Colonic mucosa (tissue), 4 donors: ENCODE data around the gene ADGRV1. TPM values are rescaled to one million over a fixed set of nuclear protein-coding genes. Genes with fewer than 3 reads are reported as not detected.

Experiments used
- DNase-seq: peaks from one replicate; pipeline ENCODE4 v3.0.0-alpha.2; 2020
- H3K27ac ChIP-seq: fragments of 200-600 bp; one replicate; pipeline ENCODE4 v1.8.0; 2021
- H3K27me3 ChIP-seq: fragments of 200-600 bp; one replicate; pipeline ENCODE4 v1.8.0; 2021
- H3K36me3 ChIP-seq: fragments of 200-600 bp; one replicate; pipeline ENCODE4 v1.8.0; 2021
- H3K4me1 ChIP-seq: fragments of 200-600 bp; one replicate; pipeline ENCODE4 v1.8.0; 2021; ENCODE audit warnings: mild to moderate bottlenecking
- H3K4me3 ChIP-seq: fragments of 200-600 bp; one replicate; pipeline ENCODE4 v1.8.0; 2021
- H3K9ac ChIP-seq, 2 donors: one replicate each; pipeline ENCODE4 v1.7.0; 2013; ENCODE audit warnings: control low read depth in 2 of 2, low read depth in 2 of 2, low read length in 2 of 2
- H3K9me3 ChIP-seq: fragments of 200-600 bp; one replicate; pipeline ENCODE4 v1.8.0; 2021
- CTCF ChIP-seq: fragments of 200-600 bp; IDR thresholded peaks from one replicate; pipeline ENCODE4 v1.8.0; 2022; ENCODE audit warnings: antibody characterized with exemption, mild to moderate bottlenecking
- intact Hi-C: fragments of 100-400 bp; cut with DNase I; formaldehyde crosslinking; loops from one replicate; pipeline ENCODE4 v1.14.1; 2022
- total RNA-seq, 2 donors: library from RNA; stranded (reverse); fragmentation: NEBNext Ultra II Directional in 1 of 2; extraction: Animal tissue kit (Norgen Biotek cat#: 25700) in 1 of 2; gene quantifications; one replicate each; pipeline ENCODE4 v1.2.1, GENCODE V29; 2021
- donor health status: healthy.
- donor health status: DM: no; HTN: no; CAD: no.
- donor health status: DM: no; HTN: no; CAD: no.

Gene ADGRV1
- total RNA-seq, 2 donors from 2014 or later: 5.1 to 12.9 TPM

DNA sequence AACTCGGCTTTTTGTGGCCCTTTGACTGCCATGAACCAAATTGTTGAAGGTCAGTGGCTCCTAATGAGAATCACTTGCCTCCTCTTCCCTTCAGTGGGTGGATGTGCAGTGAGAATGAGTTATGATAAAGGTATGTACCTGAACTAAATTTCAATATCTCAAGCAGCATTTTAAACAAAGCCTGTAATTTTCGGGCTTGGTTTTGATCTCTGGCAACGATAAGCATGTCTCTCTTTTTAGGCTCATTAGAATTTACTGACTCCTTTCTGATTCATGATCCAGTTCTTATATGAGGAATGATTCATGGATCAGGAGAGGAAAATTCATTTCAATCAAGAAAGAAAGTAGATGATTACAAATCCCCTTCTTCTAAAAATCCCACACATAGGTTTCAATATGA, 519.0 kb downstream of the ADGRV1 start:
- DNase-seq: no peak
- intact Hi-C loops: no loop called here
- no peaks in the 10 kb centered on the region for H3K4me1 ChIP-seq
- no peaks in the 10 kb centered on the region for H3K27me3 ChIP-seq
- H3K36me3 ChIP-seq: no peaks in the 10 kb centered on the region
- TF ChIP-seq CTCF: no peak
- no peak overlapping the region for H3K9ac ChIP-seq
- H3K27ac ChIP-seq: no peak overlapping the region
- no peak overlapping the region for H3K4me3 ChIP-seq
- H3K9me3 ChIP-seq: no peaks in the 10 kb centered on the region

GRCh38 chr5:91079037-91079436, 520.4 kb downstream of the ADGRV1 start:
- Histone ChIP-seq H3K27ac (no peak overlapping the region), H3K4me3 (no peak overlapping the region), H3K4me1 (no peaks in the 10 kb centered on the region), H3K9me3 (no peaks in the 10 kb centered on the region), H3K36me3 (no peaks in the 10 kb centered on the region), H3K27me3 (no peaks in the 10 kb centered on the region), H3K9ac (no peak overlapping the region)
- intact Hi-C loops: no loop called here
- TF ChIP-seq CTCF: no peak
- no peak for DNase-seq

- DNase-seq: no peak
- Histone ChIP-seq H3K4me3 (no peak overlapping the region), H3K4me1 (no peaks in the 10 kb centered on the region), H3K36me3 (no peaks in the 10 kb centered on the region), H3K27ac (no peak overlapping the region), H3K27me3 (no peaks in the 10 kb centered on the region), H3K9me3 (no peaks in the 10 kb centered on the region), H3K9ac (no peak overlapping the region)
- intact Hi-C loops: no loop called here
- no peak for TF ChIP-seq CTCF
Measured at GRCh38 chr5:91089758-91090157, 531.2 kb downstream of the ADGRV1 start.

GRCh38 chr5:91090995-91091394, 532.4 kb downstream of the ADGRV1 start:
- no peaks in the 10 kb centered on the region for H3K36me3 ChIP-seq
- no peak overlapping the region for H3K4me3 ChIP-seq
- H3K27me3 ChIP-seq: no peaks in the 10 kb centered on the region
- no peak for TF ChIP-seq CTCF
- no peak for DNase-seq
- H3K27ac ChIP-seq: no peak overlapping the region
- H3K4me1 ChIP-seq: no peaks in the 10 kb centered on the region
- H3K9ac ChIP-seq: no peak overlapping the region
- intact Hi-C loops: no loop called here
- no peaks in the 10 kb centered on the region for H3K9me3 ChIP-seq

GRCh38 chr5:91091471-91092234, 533.1 kb downstream of the ADGRV1 start:
- Histone ChIP-seq H3K36me3 (no peaks in the 10 kb centered on the region), H3K4me3 (no peak overlapping the region), H3K9ac (no peak overlapping the region), H3K9me3 (no peaks in the 10 kb centered on the region), H3K27me3 (no peaks in the 10 kb centered on the region), H3K27ac (no peak overlapping the region), H3K4me1 (no peaks in the 10 kb centered on the region)
- no peak for TF ChIP-seq CTCF
- DNase-seq: no peak
- intact Hi-C loops: no loop called here
